ENCODE results near the gene EXOSC10. TPM values are rescaled to one million over a fixed set of nuclear protein-coding genes. Genes with fewer than 3 reads are reported as not detected.

Gene EXOSC10
- total and polyA plus RNA-seq, 4 experiments from 2014 or later: 30.1 to 84.4 (median 65.6) TPM

DNA sequence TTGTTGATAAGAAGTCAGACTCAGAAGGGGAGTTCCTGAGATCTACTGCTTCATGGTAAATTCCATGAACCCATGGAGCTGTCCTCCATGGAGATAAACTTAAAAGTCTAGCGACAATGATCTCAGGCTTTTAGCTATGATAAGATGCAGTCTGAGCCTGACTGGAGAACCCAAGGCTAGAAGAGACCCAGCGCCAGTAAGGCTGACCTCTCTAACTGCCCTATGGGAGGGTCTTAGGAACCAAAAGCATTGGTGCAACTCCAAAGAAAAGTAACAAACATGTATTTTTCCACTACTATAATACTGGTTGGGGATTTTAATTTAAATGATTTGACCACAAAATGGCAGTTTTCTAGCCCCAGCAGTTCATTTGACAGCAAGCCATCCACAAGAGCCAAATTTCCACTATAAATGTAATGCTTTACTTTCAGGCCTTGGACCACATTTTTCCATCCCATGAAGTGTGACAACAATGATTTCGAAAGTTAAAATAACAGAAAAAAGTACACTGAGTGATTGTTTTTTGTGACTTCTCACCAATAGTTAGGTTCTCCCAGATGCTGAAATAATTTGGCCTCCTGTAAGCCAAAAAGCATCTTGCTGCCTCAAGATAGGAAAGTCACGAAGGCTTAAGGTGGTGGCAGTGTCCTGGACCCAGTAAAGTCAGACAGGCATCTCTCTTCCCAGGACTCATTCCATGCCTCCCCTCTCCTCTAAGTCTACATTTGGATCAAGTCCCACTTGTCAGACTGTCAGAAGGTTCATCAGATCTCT is 43.1 kb upstream of the EXOSC10 start:
- CTCF ChIA-PET (ENCODE audit: partially characterized antibody): no interaction called here
- DNase-seq: no peak
- H3K27ac Mint-ChIP-seq: peak overlapping the region in 3 of 7 donors; percentile 7 to 14 (median 13)
- POLR2A ChIA-PET (ENCODE audit: partially characterized antibody): no interaction called here
- H3K9me3 Mint-ChIP-seq: no peaks in the 10 kb centered on the region
- Histone ChIP-seq H3K27me3 (ENCODE audit: insufficient read depth, low read length) (no peaks in the 10 kb centered on the region), H3K9me3 (ENCODE audit: control insufficient read depth in 1 of 2, low read length in 2 of 2) (no peaks in the 10 kb centered on the region), H3K4me3 (ENCODE audit: low read length in 2 of 2) (no peak overlapping the region), H3K27ac (ENCODE audit: low read depth, low read length) (no peak overlapping the region), H3K36me3 (ENCODE audit: insufficient read depth, low read length) (peaks cover 46% of the 10 kb centered on the region), H3K4me1 (ENCODE audit: insufficient read depth, low read length) (no peaks in the 10 kb centered on the region)
- H3K4me3 Mint-ChIP-seq: no peak overlapping the region
- H3K27me3 Mint-ChIP-seq: no peaks in the 10 kb centered on the region
- intact Hi-C loops (cut with micrococcal nuclease): no loop called here
- H3K36me3 Mint-ChIP-seq: peaks cover 53 to 78% of the 10 kb centered on the region in 2 donors
- H3K4me1 Mint-ChIP-seq: peaks cover 0 to 8% (median 0%) of the 10 kb centered on the region in 4 donors

DNA sequence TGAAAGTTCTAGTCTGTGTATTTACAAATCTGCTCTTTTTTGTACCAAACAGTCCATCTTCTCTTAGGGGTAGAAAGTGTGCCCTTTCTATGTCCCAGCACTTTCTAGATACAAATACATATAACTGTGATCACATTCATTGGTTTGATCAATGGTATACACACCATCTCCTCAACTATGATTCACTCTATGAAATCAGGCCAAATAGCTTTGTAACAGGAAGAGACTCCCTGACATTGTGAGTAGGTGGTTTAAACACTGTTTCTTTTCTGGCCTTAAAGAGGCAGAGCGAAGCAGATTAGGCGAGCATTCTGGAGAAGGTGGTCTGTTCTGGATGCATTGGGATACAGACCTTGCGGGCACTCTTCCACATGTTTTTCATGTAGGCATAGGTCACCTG is 39.3 kb upstream of the EXOSC10 start:
- no peaks in the 10 kb centered on the region for H3K4me1 ChIP-seq (ENCODE audit: insufficient read depth, low read length)
- no peak overlapping the region for H3K4me3 Mint-ChIP-seq
- H3K27me3 Mint-ChIP-seq: no peaks in the 10 kb centered on the region
- ChIA-PET POLR2A (ENCODE audit: partially characterized antibody) (no interaction called here), CTCF (ENCODE audit: partially characterized antibody) (no interaction called here)
- no peaks in the 10 kb centered on the region for H3K9me3 Mint-ChIP-seq
- H3K4me3 ChIP-seq (ENCODE audit: low read length in 2 of 2): no peak overlapping the region
- peak overlapping the region in 1 of 7 donors; percentile 63 for H3K27ac Mint-ChIP-seq
- no peaks in the 10 kb centered on the region for H3K4me1 Mint-ChIP-seq
- no peaks in the 10 kb centered on the region for H3K27me3 ChIP-seq (ENCODE audit: insufficient read depth, low read length)
- H3K36me3 ChIP-seq (ENCODE audit: insufficient read depth, low read length): peaks cover 30% of the 10 kb centered on the region
- intact Hi-C loops (cut with micrococcal nuclease): no loop called here
- no peak overlapping the region for H3K27ac ChIP-seq (ENCODE audit: low read depth, low read length)
- DNase-seq: no peak
- H3K36me3 Mint-ChIP-seq: peaks cover 36 to 64% of the 10 kb centered on the region in 2 donors
- H3K9me3 ChIP-seq (ENCODE audit: control insufficient read depth in 1 of 2, low read length in 2 of 2): no peaks in the 10 kb centered on the region

GRCh38 chr1:11138029-11138428 is 38.4 kb upstream of the EXOSC10 start:
- peaks cover 31% of the 10 kb centered on the region for H3K36me3 ChIP-seq (ENCODE audit: insufficient read depth, low read length)
- Mint-ChIP-seq H3K27ac (peak overlapping the region in 1 of 7 donors; percentile 63), H3K4me1 (no peaks in the 10 kb centered on the region), H3K4me3 (no peak overlapping the region), H3K36me3 (peaks cover 27 to 64% of the 10 kb centered on the region in 2 donors), H3K9me3 (no peaks in the 10 kb centered on the region), H3K27me3 (no peaks in the 10 kb centered on the region)
- H3K9me3 ChIP-seq (ENCODE audit: control insufficient read depth in 1 of 2, low read length in 2 of 2): no peaks in the 10 kb centered on the region
- H3K4me3 ChIP-seq (ENCODE audit: low read length in 2 of 2): no peak overlapping the region
- H3K4me1 ChIP-seq (ENCODE audit: insufficient read depth, low read length): no peaks in the 10 kb centered on the region
- intact Hi-C loops (cut with micrococcal nuclease): no loop called here
- no peak for DNase-seq
- ChIA-PET CTCF (ENCODE audit: partially characterized antibody) (no interaction called here), POLR2A (ENCODE audit: partially characterized antibody) (no interaction called here)
- no peak overlapping the region for H3K27ac ChIP-seq (ENCODE audit: low read depth, low read length)
- no peaks in the 10 kb centered on the region for H3K27me3 ChIP-seq (ENCODE audit: insufficient read depth, low read length)

GRCh38 chr1:11134898-11135266 is 35.2 kb upstream of the EXOSC10 start:
- H3K36me3 Mint-ChIP-seq: peaks cover 46 to 82% of the 10 kb centered on the region in 2 donors

GRCh38 chr1:11134251-11134897 is 34.7 kb upstream of the EXOSC10 start:
- Histone ChIP-seq H3K36me3 (ENCODE audit: insufficient read depth, low read length) (peaks cover 60% of the 10 kb centered on the region), H3K4me3 (ENCODE audit: low read length in 2 of 2) (no peak overlapping the region), H3K4me1 (ENCODE audit: insufficient read depth, low read length) (no peaks in the 10 kb centered on the region), H3K27me3 (ENCODE audit: insufficient read depth, low read length) (no peaks in the 10 kb centered on the region), H3K9me3 (ENCODE audit: control insufficient read depth in 1 of 2, low read length in 2 of 2) (no peaks in the 10 kb centered on the region), H3K27ac (ENCODE audit: low read depth, low read length) (no peak overlapping the region)
- H3K27me3 Mint-ChIP-seq: no peaks in the 10 kb centered on the region
- H3K4me1 Mint-ChIP-seq: no peaks in the 10 kb centered on the region
- ChIA-PET POLR2A (ENCODE audit: partially characterized antibody) (no interaction called here), CTCF (ENCODE audit: partially characterized antibody) (interaction anchor here (1.7 kb wide), 1 partner anchor 97 kb away, joined by 6 read pairs; no protein-coding TSS in a partner anchor)
- no peak for DNase-seq
- peak overlapping the region in 1 of 7 donors; percentile 22 for H3K27ac Mint-ChIP-seq
- intact Hi-C loops (cut with micrococcal nuclease): no loop called here
- no peak overlapping the region for H3K4me3 Mint-ChIP-seq
- no peaks in the 10 kb centered on the region for H3K9me3 Mint-ChIP-seq
- H3K36me3 Mint-ChIP-seq: peaks cover 51 to 82% of the 10 kb centered on the region in 2 donors

More at GRCh38 chr1:11134898-11135266, 35.2 kb upstream of the EXOSC10 start:
- H3K4me3 ChIP-seq (ENCODE audit: low read length in 2 of 2): no peak overlapping the region
- DNase-seq: no peak
- no peaks in the 10 kb centered on the region for H3K9me3 Mint-ChIP-seq
- H3K27ac Mint-ChIP-seq: no peak overlapping the region
- POLR2A ChIA-PET (ENCODE audit: partially characterized antibody): no interaction called here
- H3K9me3 ChIP-seq (ENCODE audit: control insufficient read depth in 1 of 2, low read length in 2 of 2): no peaks in the 10 kb centered on the region
- no peak overlapping the region for H3K27ac ChIP-seq (ENCODE audit: low read depth, low read length)
- H3K4me3 Mint-ChIP-seq: no peak overlapping the region
- CTCF ChIA-PET (ENCODE audit: partially characterized antibody): no interaction called here
- H3K4me1 ChIP-seq (ENCODE audit: insufficient read depth, low read length): no peaks in the 10 kb centered on the region
- H3K27me3 Mint-ChIP-seq: no peaks in the 10 kb centered on the region
- intact Hi-C loops (cut with micrococcal nuclease): no loop called here
- peaks cover 56% of the 10 kb centered on the region for H3K36me3 ChIP-seq (ENCODE audit: insufficient read depth, low read length)
- H3K4me1 Mint-ChIP-seq: no peaks in the 10 kb centered on the region
- no peaks in the 10 kb centered on the region for H3K27me3 ChIP-seq (ENCODE audit: insufficient read depth, low read length)

GRCh38 chr1:11132563-11133293 is 33.1 kb upstream of the EXOSC10 start:
- Histone ChIP-seq H3K9me3 (ENCODE audit: control insufficient read depth in 1 of 2, low read length in 2 of 2) (no peaks in the 10 kb centered on the region), H3K27me3 (ENCODE audit: insufficient read depth, low read length) (no peaks in the 10 kb centered on the region), H3K4me1 (ENCODE audit: insufficient read depth, low read length) (no peaks in the 10 kb centered on the region), H3K27ac (ENCODE audit: low read depth, low read length) (no peak overlapping the region), H3K36me3 (ENCODE audit: insufficient read depth, low read length) (peaks cover 65% of the 10 kb centered on the region), H3K4me3 (ENCODE audit: low read length in 2 of 2) (no peak overlapping the region)
- peak overlapping the region in 2 of 7 donors; percentile 18 to 81 for H3K27ac Mint-ChIP-seq
- H3K4me1 Mint-ChIP-seq: no peaks in the 10 kb centered on the region
- H3K4me3 Mint-ChIP-seq: no peak overlapping the region
- ChIA-PET CTCF (ENCODE audit: partially characterized antibody) (interaction anchor here (1.7 kb wide), 1 partner anchor 95 kb away, joined by 6 read pairs; no protein-coding TSS in a partner anchor), POLR2A (ENCODE audit: partially characterized antibody) (no interaction called here)
- intact Hi-C loops (cut with micrococcal nuclease): no loop called here
- no peak for DNase-seq
- H3K36me3 Mint-ChIP-seq: peaks cover 56 to 81% of the 10 kb centered on the region in 2 donors
- H3K27me3 Mint-ChIP-seq: no peaks in the 10 kb centered on the region
- no peaks in the 10 kb centered on the region for H3K9me3 Mint-ChIP-seq

- Mint-ChIP-seq H3K4me3 (no peak overlapping the region), H3K4me1 (no peaks in the 10 kb centered on the region), H3K27me3 (no peaks in the 10 kb centered on the region), H3K9me3 (no peaks in the 10 kb centered on the region), H3K36me3 (peaks cover 65 to 87% of the 10 kb centered on the region in 2 donors), H3K27ac (no peak overlapping the region)
- intact Hi-C loops (cut with micrococcal nuclease): no loop called here
- ChIA-PET POLR2A (ENCODE audit: partially characterized antibody) (no interaction called here), CTCF (ENCODE audit: partially characterized antibody) (no interaction called here)
- Histone ChIP-seq H3K36me3 (ENCODE audit: insufficient read depth, low read length) (peaks cover 67% of the 10 kb centered on the region), H3K9me3 (ENCODE audit: control insufficient read depth in 1 of 2, low read length in 2 of 2) (no peaks in the 10 kb centered on the region), H3K4me1 (ENCODE audit: insufficient read depth, low read length) (no peaks in the 10 kb centered on the region), H3K27me3 (ENCODE audit: insufficient read depth, low read length) (no peaks in the 10 kb centered on the region), H3K27ac (ENCODE audit: low read depth, low read length) (no peak overlapping the region), H3K4me3 (ENCODE audit: low read length in 2 of 2) (no peak overlapping the region)
- no peak for DNase-seq
Observed at GRCh38 chr1:11131816-11132215, 32.1 kb upstream of the EXOSC10 start.

All from CD4-positive, alpha-beta memory T cell (primary cell).